ENCODE measurements around the gene RPL13.

DNA sequence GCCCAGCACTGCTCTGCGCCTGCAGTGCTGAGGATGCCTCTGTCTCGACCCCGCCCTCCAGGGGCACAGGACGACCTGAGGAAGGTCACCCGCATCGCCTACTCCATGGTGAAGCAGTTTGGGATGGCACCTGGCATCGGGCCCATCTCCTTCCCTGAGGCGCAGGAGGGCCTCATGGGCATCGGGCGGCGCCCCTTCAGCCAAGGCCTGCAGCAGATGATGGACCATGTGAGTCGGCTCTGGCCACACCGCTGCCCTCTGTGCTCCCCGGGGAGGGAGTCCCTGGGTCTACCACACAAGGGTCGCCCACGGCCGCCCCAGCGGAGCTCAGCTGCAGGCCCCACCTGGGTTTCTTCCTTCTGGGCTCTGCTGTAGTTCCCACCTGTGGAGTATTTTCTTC is 6.7 kb upstream of the RPL13 start:
- TF ChIP-seq, protein P1, sequence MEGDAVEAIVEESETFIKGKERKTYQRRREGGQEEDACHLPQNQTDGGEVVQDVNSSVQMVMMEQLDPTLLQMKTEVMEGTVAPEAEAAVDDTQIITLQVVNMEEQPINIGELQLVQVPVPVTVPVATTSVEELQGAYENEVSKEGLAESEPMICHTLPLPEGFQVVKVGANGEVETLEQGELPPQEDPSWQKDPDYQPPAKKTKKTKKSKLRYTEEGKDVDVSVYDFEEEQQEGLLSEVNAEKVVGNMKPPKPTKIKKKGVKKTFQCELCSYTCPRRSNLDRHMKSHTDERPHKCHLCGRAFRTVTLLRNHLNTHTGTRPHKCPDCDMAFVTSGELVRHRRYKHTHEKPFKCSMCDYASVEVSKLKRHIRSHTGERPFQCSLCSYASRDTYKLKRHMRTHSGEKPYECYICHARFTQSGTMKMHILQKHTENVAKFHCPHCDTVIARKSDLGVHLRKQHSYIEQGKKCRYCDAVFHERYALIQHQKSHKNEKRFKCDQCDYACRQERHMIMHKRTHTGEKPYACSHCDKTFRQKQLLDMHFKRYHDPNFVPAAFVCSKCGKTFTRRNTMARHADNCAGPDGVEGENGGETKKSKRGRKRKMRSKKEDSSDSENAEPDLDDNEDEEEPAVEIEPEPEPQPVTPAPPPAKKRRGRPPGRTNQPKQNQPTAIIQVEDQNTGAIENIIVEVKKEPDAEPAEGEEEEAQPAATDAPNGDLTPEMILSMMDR (IDR thresholded peaks at IDR 0.05), result no peak
- TF ChIP-seq EZH2phosphoT487 (IDR thresholded peaks at IDR 0.05) (no peak), EZH2 (IDR thresholded peaks at IDR 0.05) (no peak)

Measured in neural progenitor cell (in vitro differentiated cells).